ENCODE measurements around the gene CD3G. TPM values are rescaled to one million over a fixed set of nuclear protein-coding genes. Genes with fewer than 3 reads are reported as not detected.

CD3G gene
- total and polyA plus RNA-seq, 2 of the 4 experiments (the other 2 are of a cell fraction) = not detected

GRCh38 chr11:118343248-118343647 lies 896 bp upstream of the CD3G start:
- Histone ChIP-seq H3K56ac (ENCODE audit: extremely low read depth, insufficient read depth, low read length) (no peak overlapping the region), H3K9me3 (ENCODE audit: control insufficient read depth, insufficient read depth, low read length) (no peaks in the 10 kb centered on the region), H2BK20ac (ENCODE audit: low read depth, low read length) (no peak overlapping the region), H3K23ac (ENCODE audit: low read depth, low read length) (no peak overlapping the region), H3K18ac (ENCODE audit: low read depth, low read length) (no peak overlapping the region), H3K14ac (replicated peaks; ENCODE audit: low read depth, low read length) (no peak overlapping the region), H3K4me3 (ENCODE audit: insufficient read depth, low read depth, low read length) (no peak overlapping the region), H3K36me3 (ENCODE audit: control insufficient read depth, insufficient read depth, low read length) (no peaks in the 10 kb centered on the region), H3K4me1 (ENCODE audit: control insufficient read depth, insufficient read depth, low read length) (no peaks in the 10 kb centered on the region), H2BK15ac (ENCODE audit: low read depth, low read length) (no peak overlapping the region), H3K9ac (ENCODE audit: low read depth, low read length) (no peak overlapping the region), H4K8ac (ENCODE audit: low read depth in 2 of 2, low read length in 2 of 2) (no peak overlapping the region), H2BK120ac (ENCODE audit: low read depth, low read length) (no peak overlapping the region), H2BK5ac (ENCODE audit: low read depth, low read length, poor library complexity, severe bottlenecking) (no peak overlapping the region), H2AFZ (replicated peaks; ENCODE audit: low read length, poor library complexity) (no peak overlapping the region), H3K4me2 (ENCODE audit: low read depth, low read length) (no peak overlapping the region), H3K9me1 (ENCODE audit: insufficient read depth, low read length) (no peaks in the 10 kb centered on the region), H3K79me1 (ENCODE audit: low read depth in 1 of 2, low read length in 2 of 2) (no peaks in the 10 kb centered on the region), H4K91ac (ENCODE audit: insufficient read depth, low read depth, low read length) (no peak overlapping the region), H3K27me3 (ENCODE audit: control insufficient read depth, insufficient read depth, low read length) (peaks cover 16% of the 10 kb centered on the region), H3K27ac (ENCODE audit: insufficient read depth, low read length) (no peak overlapping the region), H3K4ac (ENCODE audit: low read depth, low read length) (no peak overlapping the region), H4K5ac (ENCODE audit: low read depth, low read length) (no peak overlapping the region), H2AK5ac (ENCODE audit: low read depth, low read length) (no peak overlapping the region), H2AK9ac (replicated peaks; ENCODE audit: low read depth, low read length, poor library complexity) (no peak overlapping the region), H4K20me1 (ENCODE audit: insufficient read depth, low read length) (no peaks in the 10 kb centered on the region)
- no TSS peak for BruUV-seq (replicated peaks)
- WGBS, 2 experiments (ENCODE audit: extremely low coverage in 2 of 2, insufficient read length in 1 of 2) = 51% methylated on average over 7 of the region's 9 CpGs; no CpG with 5 or more reads in 1 of the 2 experiments
- dilution Hi-C loops (cut with HindIII; ENCODE audit: low sequenced_read_pairs, unreplicated experiment) = no loop called here
- ATAC-seq (ENCODE audit: low read depth) (no peak), DNase-seq (no peak)
- in situ Hi-C loops (cut with MboI; ENCODE audit: low sequenced_read_pairs) = no loop called here
- intact Hi-C loops (cut with micrococcal nuclease) = no loop called here
- CTCF ChIA-PET = no interaction called here
- POLR2A ChIA-PET (ENCODE audit: unreplicated experiment) = no interaction called here
- TF ChIP-seq SMC3 (IDR thresholded peaks at IDR 0.05; ENCODE audit: low read depth, low read length) (no peak), RFX5 (IDR thresholded peaks at IDR 0.05; ENCODE audit: low read depth, low read length) (no peak), MXI1 (IDR thresholded peaks at IDR 0.05; ENCODE audit: borderline replicate concordance, low read depth, low read length) (no peak), CTCF (conservative IDR thresholded peaks at IDR 0.05; ENCODE audit: low read depth, low read length) (no peak), BHLHE40 (IDR thresholded peaks at IDR 0.05; ENCODE audit: low read depth, low read length) (no peak), CEBPB (IDR thresholded peaks at IDR 0.05; ENCODE audit: low read depth, low read length) (no peak), CHD1 (IDR thresholded peaks at IDR 0.05; ENCODE audit: low read depth, low read length) (no peak), MAZ (IDR thresholded peaks at IDR 0.05; ENCODE audit: borderline replicate concordance, low read depth, low read length) (no peak), FOS (IDR thresholded peaks at IDR 0.05; ENCODE audit: low read depth, low read length) (no peak), ELK1 (IDR thresholded peaks at IDR 0.05; ENCODE audit: borderline replicate concordance, low read depth, low read length) (no peak), RAD21 (IDR thresholded peaks at IDR 0.05; ENCODE audit: low read length) (no peak)

Measured in IMR-90 (cell line).